Prostate gland (tissue), 2 donors: ENCODE results near the gene ST7. TPM values are rescaled to one million over a fixed set of nuclear protein-coding genes. Genes with fewer than 3 reads are reported as not detected.
"Not testable (repeated sequence)": the region's sequence is repeated elsewhere in the genome, so short reads cannot be mapped to it uniquely, and the experiment has no call there.

Experiments used
- DNase-seq: peaks from one replicate; pipeline ENCODE4 v3.0.0-alpha.2; 2019; ENCODE audit warnings: low spot score
- H3K27ac ChIP-seq, 2 donors: fragments of 200-600 bp; sonication (generic); 2 replicates each; pipeline ENCODE4 v1.5.1; 2017 to 2019
- H3K27me3 ChIP-seq: fragments of 200-600 bp; sonication (generic); replicated peaks from 2 replicates; pipeline ENCODE4 v1.5.1; 2019; ENCODE audit not compliant: insufficient read depth
- H3K36me3 ChIP-seq, 2 donors: fragments of 200-600 bp; sonication (generic); 1 replicate in 1 of 2; 2 replicates in 1 of 2; pipeline versions ENCODE4 v1.5.1 to v1.8.1; 2017 to 2019
- H3K4me1 ChIP-seq: fragments of 200-600 bp; sonication (generic); replicated peaks from 2 replicates; pipeline ENCODE4 v1.5.1; 2019
- H3K4me3 ChIP-seq, 2 donors: fragments of 200-600 bp; sonication (generic); 2 replicates each; pipeline ENCODE4 v1.5.1; 2017 to 2019
- H3K9me3 ChIP-seq: fragments of 200-600 bp; sonication (generic); 2 replicates; pipeline ENCODE4 v1.5.1; 2017
- CTCF ChIP-seq, 4 experiments: fragments of 200-600 bp in 2 of 4; fragments of 450-650 bp in 2 of 4; sonication (generic) in 2 of 4; IDR thresholded peaks; 1 replicate in 3 of 4; 2 replicates in 1 of 4; pipeline ENCODE4 v1.5.1; 2016 to 2019; ENCODE audit warnings: antibody characterized with exemption in 4 of 4, mild to moderate bottlenecking in 2 of 4, moderate library complexity in 2 of 4
- POLR2A ChIP-seq: fragments of 450-650 bp; IDR thresholded peaks from one replicate; pipeline ENCODE4 v1.6.1; 2016; ENCODE audit warnings: antibody characterized with exemption, mild to moderate bottlenecking
- POLR2AphosphoS5 ChIP-seq: sonication (generic); formaldehyde crosslinking; IDR thresholded peaks from one replicate; pipeline ENCODE4 v1.6.1; 2017; ENCODE audit warnings: antibody characterized with exemption
- WGBS: methylation state at CpG from one replicate; pipeline ENCODE4 v1.1.5; 2018; 5-methylcytosine and 5-hydroxymethylcytosine counted together
- intact Hi-C: fragments of 100-400 bp; cut with DNase I; formaldehyde crosslinking; loops from one replicate; pipeline ENCODE4 v1.14.2; 2022
- total RNA-seq, 2 donors: library from RNA; depleted of rRNA; stranded (reverse); fragments of >200 nt; gene quantifications; one replicate each; pipeline ENCODE4 v1.1.0, GENCODE V29; 2016

Gene ST7
- total RNA-seq, 2 donors from 2014 or later = 18.7 to 27.5 TPM

- H3K27ac ChIP-seq = no peak overlapping the region
- WGBS = 89% methylated on average over 7 of the region's 7 CpGs
- no peak for DNase-seq
- no peak overlapping the region for H3K4me3 ChIP-seq
- H3K27me3 ChIP-seq = no peaks in the 10 kb centered on the region
- TF ChIP-seq POLR2A (no peak), POLR2AphosphoS5 (no peak), CTCF (IDR thresholded peaks at IDR 0.05) (no peak)
- no peaks in the 10 kb centered on the region for H3K36me3 ChIP-seq
- intact Hi-C loops = no loop called here
- no peaks in the 10 kb centered on the region for H3K4me1 ChIP-seq
- H3K9me3 ChIP-seq = no peaks in the 10 kb centered on the region
Observed at GRCh38 chr7:117238472-117238871, 285.2 kb downstream of the ST7 start.

DNA sequence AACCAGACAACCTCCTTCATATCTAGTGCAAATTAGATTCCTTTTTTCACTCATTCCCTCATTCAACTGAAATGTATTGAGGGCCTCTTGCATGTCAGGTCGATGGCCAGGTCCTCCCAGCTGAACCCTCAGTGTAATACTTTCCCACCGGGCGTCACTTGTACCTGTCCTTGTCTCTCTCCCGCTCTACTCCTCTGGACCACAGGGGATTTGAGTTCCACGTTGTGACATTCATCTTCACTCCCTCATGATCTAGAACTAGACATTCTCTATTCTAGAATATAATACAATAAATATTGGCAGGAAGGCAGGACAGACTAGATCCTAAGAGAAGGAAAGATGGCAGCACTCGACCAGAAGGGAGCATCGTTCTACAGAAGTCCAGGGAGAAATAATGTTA, 285.6 kb downstream of the ST7 start:
- TF ChIP-seq CTCF (IDR thresholded peaks at IDR 0.05) = no peak
- TF ChIP-seq POLR2A = no peak
- no peak for TF ChIP-seq POLR2AphosphoS5
- no peaks in the 10 kb centered on the region for H3K36me3 ChIP-seq
- intact Hi-C loops = no loop called here
- H3K4me1 ChIP-seq = no peaks in the 10 kb centered on the region
- DNase-seq = no peak
- H3K9me3 ChIP-seq = no peaks in the 10 kb centered on the region
- 90% methylated on average over 7 of the region's 7 CpGs for WGBS
- no peak overlapping the region for H3K27ac ChIP-seq
- H3K4me3 ChIP-seq = no peak overlapping the region
- H3K27me3 ChIP-seq = no peaks in the 10 kb centered on the region

- no peaks in the 10 kb centered on the region for H3K9me3 ChIP-seq
- DNase-seq = no peak
- H3K36me3 ChIP-seq = no peaks in the 10 kb centered on the region
- no peak overlapping the region for H3K27ac ChIP-seq
- no peaks in the 10 kb centered on the region for H3K27me3 ChIP-seq
- 91% methylated on average over 4 of the region's 4 CpGs for whole genome bisulfite sequencing
- no peaks in the 10 kb centered on the region for H3K4me1 ChIP-seq
- no peak overlapping the region for H3K4me3 ChIP-seq
- TF ChIP-seq POLR2AphosphoS5 (no peak), CTCF (IDR thresholded peaks at IDR 0.05) (no peak), POLR2A (no peak)
- intact Hi-C loops = no loop called here
Observed at GRCh38 chr7:117241088-117241487, 287.8 kb downstream of the ST7 start.

DNA sequence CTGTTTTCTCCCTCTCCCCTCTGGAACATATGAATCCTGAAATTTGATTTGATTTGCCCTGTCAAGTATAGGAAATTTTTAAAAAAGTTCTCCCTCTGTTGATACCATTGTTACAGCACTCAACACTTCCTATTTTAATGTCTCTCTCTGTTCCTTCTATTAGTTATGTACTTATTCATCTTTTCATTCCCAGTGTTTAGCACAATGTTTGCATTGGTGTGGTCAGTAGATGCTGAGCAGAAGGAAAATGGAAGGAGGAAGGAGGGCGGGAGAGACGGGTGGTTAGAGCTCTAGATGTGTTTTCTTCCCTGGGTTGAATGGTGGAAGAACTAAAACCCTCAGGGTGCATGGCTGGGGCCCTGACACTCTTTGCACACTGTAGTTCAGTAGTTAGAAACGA, 290.1 kb downstream of the ST7 start:
- WGBS = 88% methylated on average over 3 of the region's 3 CpGs
- no peak overlapping the region for H3K27ac ChIP-seq
- H3K36me3 ChIP-seq = no peaks in the 10 kb centered on the region
- TF ChIP-seq POLR2A (no peak), POLR2AphosphoS5 (no peak), CTCF (IDR thresholded peaks at IDR 0.05) (no peak)
- no peaks in the 10 kb centered on the region for H3K4me1 ChIP-seq
- DNase-seq = no peak
- H3K4me3 ChIP-seq = no peak overlapping the region
- no peaks in the 10 kb centered on the region for H3K9me3 ChIP-seq
- no peaks in the 10 kb centered on the region for H3K27me3 ChIP-seq
- intact Hi-C loops = no loop called here

DNA sequence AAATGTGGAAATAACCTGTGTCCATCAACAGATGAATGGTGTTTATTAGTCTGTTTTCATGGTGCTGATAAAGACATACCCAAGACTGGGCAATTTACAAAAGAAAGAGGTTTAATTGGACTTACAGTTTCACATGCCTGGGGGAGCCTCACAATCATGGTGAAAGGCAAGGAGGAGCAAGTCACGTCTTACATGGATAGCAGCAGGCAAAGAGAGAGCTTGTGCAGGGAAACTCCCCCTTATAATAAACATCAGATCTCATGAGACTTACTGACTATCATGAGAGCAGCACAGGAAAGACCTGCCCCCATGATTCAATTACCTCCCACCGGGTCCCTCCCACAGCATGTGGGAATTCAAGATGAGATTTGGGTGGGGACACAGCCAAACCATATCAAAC, 292.4 kb downstream of the ST7 start:
- H3K4me1 ChIP-seq, H3K36me3 ChIP-seq, intact Hi-C loops, H3K4me3 ChIP-seq, DNase-seq, H3K9me3 ChIP-seq, H3K27ac ChIP-seq, H3K27me3 ChIP-seq: not testable (repeated sequence)
- 90% methylated on average over 2 of the region's 2 CpGs for WGBS
